Measurements from ENCODE around the gene IHH. TPM values are rescaled to one million over a fixed set of nuclear protein-coding genes. Genes with fewer than 3 reads are reported as not detected.

IHH gene
- total RNA-seq, 1 experiment from 2014 or later: 0.07 TPM

DNA sequence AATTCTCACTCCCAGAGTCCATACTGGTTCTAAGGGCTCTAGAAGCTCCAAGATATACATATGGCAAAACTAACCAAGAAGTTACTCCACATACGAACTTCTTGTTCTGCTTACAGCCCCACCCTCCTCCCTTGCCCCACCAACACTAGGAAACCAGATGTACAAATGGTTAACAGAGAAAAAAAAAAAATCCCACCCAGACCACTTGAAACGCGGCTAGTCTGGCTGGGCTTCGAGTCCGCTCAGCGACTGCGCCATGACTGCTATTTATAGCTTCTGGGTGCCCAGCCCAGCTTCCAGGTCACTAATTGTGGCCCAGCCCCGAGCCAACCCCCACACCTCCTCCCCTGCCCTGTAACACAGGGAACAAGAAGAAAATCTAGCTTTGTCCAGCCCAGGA is 47.0 kb upstream of the IHH start:
- no peaks in the 10 kb centered on the region for H3K27me3 ChIP-seq (ENCODE audit: low read length)
- ChIA-PET CTCF (no interaction called here), POLR2A (ENCODE audit: unreplicated experiment) (no interaction called here)
- DNase-seq (no peak), ATAC-seq (no peak)
- H3K4me2 ChIP-seq (ENCODE audit: low read length): no peak overlapping the region
- no peaks in the 10 kb centered on the region for H3K9me2 ChIP-seq (replicated peaks; ENCODE audit: low read length)
- TF ChIP-seq CTCF (conservative IDR thresholded peaks at IDR 0.05; ENCODE audit: low read depth, low read length): no peak
- TF ChIP-seq EZH2phosphoT487 (IDR thresholded peaks at IDR 0.05; ENCODE audit: borderline replicate concordance, low read length): no peak
- no peak for TF ChIP-seq EZH2 (IDR thresholded peaks at IDR 0.05; ENCODE audit: low read length, unreplicated experiment)
- BruUV-seq (replicated peaks): no TSS peak
- H3K27ac ChIP-seq (ENCODE audit: low read length): no peak overlapping the region
- H3K4me3 ChIP-seq (ENCODE audit: low read length): no peak overlapping the region
- H3F3A ChIP-seq (ENCODE audit: low read length, unreplicated experiment): no peaks in the 10 kb centered on the region
- no peaks in the 10 kb centered on the region for H3K4me1 ChIP-seq (ENCODE audit: insufficient read depth, low read length)
- H4K20me1 ChIP-seq (ENCODE audit: low read length): no peaks in the 10 kb centered on the region
- intact Hi-C loops (cut with micrococcal nuclease): no loop called here
- no peaks in the 10 kb centered on the region for H3K9me3 ChIP-seq (ENCODE audit: low read length)
- no peaks in the 10 kb centered on the region for H3K79me2 ChIP-seq (ENCODE audit: low read length)
- no peak overlapping the region for H2AFZ ChIP-seq (ENCODE audit: low read length)
- no peaks in the 10 kb centered on the region for H3K36me3 ChIP-seq (ENCODE audit: low read depth, low read length)
- no peak overlapping the region for H3K9ac ChIP-seq (ENCODE audit: low read length)

GRCh38 chr2:219106251-219106650 is 45.5 kb upstream of the IHH start:
- CTCF ChIA-PET: no interaction called here
- H3K9ac ChIP-seq (ENCODE audit: low read length): no peak overlapping the region
- ATAC-seq (no peak), DNase-seq (no peak)
- no peaks in the 10 kb centered on the region for H3K36me3 ChIP-seq (ENCODE audit: low read depth, low read length)
- no peak overlapping the region for H3K27ac ChIP-seq (ENCODE audit: low read length)
- TF ChIP-seq EZH2phosphoT487 (IDR thresholded peaks at IDR 0.05; ENCODE audit: borderline replicate concordance, low read length) (no peak), CTCF (conservative IDR thresholded peaks at IDR 0.05; ENCODE audit: low read depth, low read length) (no peak), EZH2 (IDR thresholded peaks at IDR 0.05; ENCODE audit: low read length, unreplicated experiment) (no peak)
- H3K79me2 ChIP-seq (ENCODE audit: low read length): no peaks in the 10 kb centered on the region
- POLR2A ChIA-PET (ENCODE audit: unreplicated experiment): no interaction called here
- no peak overlapping the region for H3K4me3 ChIP-seq (ENCODE audit: low read length)
- no peaks in the 10 kb centered on the region for H3K27me3 ChIP-seq (ENCODE audit: low read length)
- H3K4me1 ChIP-seq (ENCODE audit: insufficient read depth, low read length): no peaks in the 10 kb centered on the region
- H3K9me3 ChIP-seq (ENCODE audit: low read length): no peaks in the 10 kb centered on the region
- H2AFZ ChIP-seq (ENCODE audit: low read length): no peak overlapping the region
- no TSS peak for BruUV-seq (replicated peaks)
- no peaks in the 10 kb centered on the region for H4K20me1 ChIP-seq (ENCODE audit: low read length)
- no peak overlapping the region for H3K4me2 ChIP-seq (ENCODE audit: low read length)
- no peaks in the 10 kb centered on the region for H3K9me2 ChIP-seq (replicated peaks; ENCODE audit: low read length)
- no peaks in the 10 kb centered on the region for H3F3A ChIP-seq (ENCODE audit: low read length, unreplicated experiment)
- intact Hi-C loops (cut with micrococcal nuclease): no loop called here

DNA sequence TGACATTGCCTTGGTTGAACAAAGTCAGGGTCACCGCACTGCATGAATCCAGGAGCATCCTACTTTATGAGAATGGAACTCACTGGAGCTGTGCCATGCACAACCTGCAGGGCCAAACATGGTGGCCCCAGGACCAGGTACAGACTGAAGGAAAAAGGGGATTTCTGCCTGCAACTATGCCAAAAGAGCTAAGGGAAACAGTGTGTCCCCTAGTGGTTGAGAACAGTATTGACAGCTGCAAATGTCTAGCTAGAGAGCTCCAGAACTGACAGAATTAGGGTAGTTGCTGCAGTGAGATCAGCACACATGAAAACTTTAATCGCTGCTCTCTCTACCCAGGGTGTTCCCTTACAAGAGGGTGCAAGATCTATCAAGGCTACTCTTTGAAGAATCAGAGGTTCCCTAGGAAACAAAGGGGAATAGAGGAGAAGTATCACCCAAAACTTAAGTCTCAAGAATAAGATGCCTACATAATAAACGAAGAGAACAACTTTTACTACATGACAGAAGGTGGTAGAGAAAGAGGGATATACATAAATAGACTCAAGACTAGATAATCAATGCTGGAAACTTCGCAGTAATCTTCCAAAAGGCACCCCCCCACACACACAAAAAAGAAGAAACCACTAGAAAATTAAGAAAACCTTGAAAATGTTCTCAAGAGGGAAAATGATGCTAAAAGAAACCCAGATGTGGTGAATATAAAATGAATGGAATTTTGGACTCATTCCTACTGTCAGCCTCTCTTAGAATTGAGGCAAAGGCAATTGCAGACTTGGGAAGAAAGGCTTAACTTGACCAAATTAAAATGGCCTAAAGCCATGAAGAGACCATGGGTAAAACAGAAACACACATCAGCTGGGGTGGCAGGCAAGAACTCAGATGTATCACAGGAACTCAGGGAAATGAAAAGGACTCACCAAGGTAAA is 43.6 kb upstream of the IHH start:
- CTCF ChIA-PET: interaction anchor here (0.9 to 1.5 kb wide), 7 partner anchors 15 to 75 kb away, joined by 3 to 25 read pairs (median 6); no protein-coding TSS in a partner anchor
- TF ChIP-seq EZH2phosphoT487 (IDR thresholded peaks at IDR 0.05; ENCODE audit: borderline replicate concordance, low read length) (no peak), CTCF (conservative IDR thresholded peaks at IDR 0.05; ENCODE audit: low read depth, low read length) (peak; percentile 91)
- H3K79me2 ChIP-seq (ENCODE audit: low read length): no peaks in the 10 kb centered on the region
- H3K9me2 ChIP-seq (replicated peaks; ENCODE audit: low read length): no peaks in the 10 kb centered on the region
- no peak overlapping the region for H3K27ac ChIP-seq (ENCODE audit: low read length)
- no peaks in the 10 kb centered on the region for H3K4me1 ChIP-seq (ENCODE audit: insufficient read depth, low read length)
- ATAC-seq: peak; percentile 65
- no peaks in the 10 kb centered on the region for H3K27me3 ChIP-seq (ENCODE audit: low read length)
- no peaks in the 10 kb centered on the region for H3K36me3 ChIP-seq (ENCODE audit: low read depth, low read length)
- intact Hi-C loops (cut with micrococcal nuclease): no loop called here
- no peaks in the 10 kb centered on the region for H4K20me1 ChIP-seq (ENCODE audit: low read length)
- no peaks in the 10 kb centered on the region for H3K9me3 ChIP-seq (ENCODE audit: low read length)
- peak; percentile 68 for DNase-seq
- POLR2A ChIA-PET (ENCODE audit: unreplicated experiment): no interaction called here
- H3K4me3 ChIP-seq (ENCODE audit: low read length): no peak overlapping the region
- no peaks in the 10 kb centered on the region for H3F3A ChIP-seq (ENCODE audit: low read length, unreplicated experiment)
- H2AFZ ChIP-seq (ENCODE audit: low read length): no peak overlapping the region
- H3K9ac ChIP-seq (ENCODE audit: low read length): no peak overlapping the region
- BruUV-seq (replicated peaks): no TSS peak
- H3K4me2 ChIP-seq (ENCODE audit: low read length): no peak overlapping the region

Data from PC-3 (cell line).